Measurements from ENCODE around the gene NRG2.

The NRG2 gene

DNA sequence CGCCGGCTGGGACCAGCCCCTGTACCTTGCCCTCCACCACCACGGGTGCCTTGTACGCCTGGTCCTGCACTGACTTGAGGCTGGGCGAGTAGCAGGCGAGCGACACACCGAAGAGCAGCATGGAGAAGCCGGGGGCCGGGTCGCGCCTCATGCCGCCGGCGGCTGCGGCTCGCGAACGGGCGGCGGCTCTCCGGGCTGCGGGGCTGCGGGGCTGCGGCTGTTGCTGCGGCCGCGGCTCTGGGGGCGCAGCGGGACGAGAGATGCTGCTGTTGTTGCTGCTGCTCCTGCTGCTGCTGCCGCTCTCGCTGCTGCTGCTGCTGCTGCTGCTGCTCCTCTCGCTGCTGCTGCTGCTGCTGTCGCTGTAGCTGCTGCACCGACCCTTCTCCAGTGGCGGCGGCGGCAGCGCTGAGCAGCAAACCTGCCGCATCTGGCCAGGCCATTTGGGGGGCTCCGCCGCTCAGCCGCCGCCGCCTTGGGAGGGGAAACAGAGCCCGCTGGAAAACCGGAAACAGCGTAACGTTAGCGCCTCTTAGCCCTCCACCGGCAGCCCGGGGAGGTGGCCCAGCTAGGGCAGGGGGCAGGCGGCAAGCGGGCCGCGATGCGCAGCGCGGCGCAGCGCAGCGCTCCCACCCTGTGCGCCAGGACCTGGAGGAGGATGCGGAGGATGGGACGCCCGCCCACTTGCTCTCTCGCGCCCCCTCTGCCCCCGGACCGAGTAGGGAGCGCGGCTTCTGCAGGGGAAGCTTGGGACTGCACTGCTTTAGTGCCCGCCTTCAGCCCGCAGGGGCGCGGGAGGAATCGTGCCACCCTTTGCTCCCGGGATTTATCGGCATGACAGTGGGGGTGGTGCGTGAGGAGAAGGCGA, at the start of gene NRG2:
Gene NRG2 (minus strand): TSS at position 657 of the 865 bp plus-strand sequence.
- peak; percentile 71 for DNase-seq (ENCODE audit: low spot score)

DNA sequence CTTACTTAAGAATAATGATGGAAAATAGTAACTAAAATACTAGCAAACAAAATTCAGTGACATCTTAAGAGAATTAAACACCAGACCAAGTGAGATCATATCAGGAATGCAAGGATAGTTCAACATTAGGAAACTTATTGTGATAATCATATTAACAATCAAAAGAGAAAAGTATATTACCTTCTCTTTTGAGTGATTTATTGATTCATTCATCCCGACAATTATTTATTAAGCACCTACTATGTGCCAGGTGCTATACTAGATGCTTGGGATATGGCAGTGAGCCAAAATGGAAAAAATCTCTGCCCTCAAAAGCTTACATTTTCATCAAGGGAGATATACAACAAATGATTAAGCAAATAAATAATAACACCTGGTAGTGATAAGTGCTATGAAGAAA, 47.2 kb upstream of the NRG2 start:
- no peak for DNase-seq (ENCODE audit: low spot score)

DNA sequence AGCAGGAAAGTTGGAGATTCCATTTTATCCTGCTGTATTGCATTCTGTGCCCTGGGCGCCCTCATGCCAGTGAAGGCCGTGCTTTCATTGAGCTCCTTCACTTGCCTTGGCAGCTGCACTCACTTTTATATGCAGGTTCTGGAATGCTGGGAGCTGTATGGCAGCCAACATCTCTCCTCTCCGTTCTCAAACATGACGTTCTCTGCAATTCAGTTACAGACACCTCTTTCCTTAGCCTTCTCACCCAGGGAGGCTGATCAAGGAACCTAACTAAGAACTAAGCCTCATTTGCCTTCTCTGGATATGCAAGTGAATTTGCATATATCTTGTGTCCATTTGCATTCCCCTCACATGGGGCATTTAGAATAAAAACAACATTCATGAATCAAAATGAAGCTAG, 41.4 kb upstream of the NRG2 start:
- DNase-seq (ENCODE audit: low spot score), result no peak

DNA sequence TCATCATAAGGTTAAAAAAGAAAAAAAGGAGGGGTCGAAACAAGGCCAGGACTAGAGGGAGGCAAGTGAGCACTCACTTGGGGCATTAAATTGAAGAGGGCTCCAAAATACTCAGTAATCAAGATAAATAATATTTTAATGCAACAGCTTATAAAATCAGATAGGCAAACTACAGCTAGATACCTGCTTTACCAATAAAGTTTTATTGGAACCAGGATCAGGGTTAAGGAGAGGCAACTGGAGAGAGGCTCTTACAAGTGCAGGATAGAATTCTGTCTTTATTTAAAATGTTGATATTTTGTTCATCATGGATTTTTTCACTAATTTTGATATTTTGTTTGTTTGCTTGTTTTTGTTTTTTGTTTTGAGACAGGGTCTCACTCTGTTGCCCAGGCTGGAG, 40.6 kb upstream of the NRG2 start:
- DNase-seq (ENCODE audit: low spot score), result no peak

DNA sequence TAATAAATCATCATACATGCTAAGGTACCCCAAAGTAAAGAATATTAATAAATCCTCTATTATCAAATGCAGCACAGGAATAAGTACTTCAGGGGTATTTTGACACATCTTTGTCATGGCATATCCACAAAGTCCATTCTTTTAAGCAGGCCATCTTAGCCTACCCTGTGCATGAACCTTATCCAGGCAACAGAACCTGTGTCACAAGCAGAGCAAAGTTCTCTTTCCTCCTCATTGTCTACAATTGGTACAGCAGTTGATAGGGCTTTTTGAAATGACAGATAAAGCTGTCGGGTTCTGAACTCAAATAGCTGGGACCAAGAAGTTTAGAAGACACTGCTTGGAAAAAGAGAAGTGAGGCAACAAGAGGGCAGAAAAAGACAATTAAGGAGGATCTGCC, 40.0 kb upstream of the NRG2 start:
- DNase-seq (ENCODE audit: low spot score), result no peak

DNA sequence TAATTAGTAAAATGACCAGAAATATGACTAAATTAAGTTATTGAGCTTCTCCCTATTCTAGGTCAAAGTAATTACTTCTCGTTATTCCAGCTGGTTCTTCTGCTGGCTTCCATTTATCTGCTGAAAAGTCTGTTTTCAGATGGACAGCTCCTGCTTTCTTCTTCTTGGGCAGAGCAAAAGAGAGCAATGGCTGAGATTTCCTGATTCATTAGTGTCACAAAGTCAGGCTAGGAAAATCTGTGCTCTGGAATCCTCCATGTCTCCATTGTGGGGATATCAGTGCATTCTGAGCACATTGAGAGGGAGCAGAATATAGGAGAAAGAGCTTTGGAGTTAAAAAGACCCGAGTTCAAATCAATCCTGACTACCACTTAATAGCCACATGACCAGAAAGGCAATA, 33.7 kb upstream of the NRG2 start:
- DNase-seq (ENCODE audit: low spot score), result no peak

DNA sequence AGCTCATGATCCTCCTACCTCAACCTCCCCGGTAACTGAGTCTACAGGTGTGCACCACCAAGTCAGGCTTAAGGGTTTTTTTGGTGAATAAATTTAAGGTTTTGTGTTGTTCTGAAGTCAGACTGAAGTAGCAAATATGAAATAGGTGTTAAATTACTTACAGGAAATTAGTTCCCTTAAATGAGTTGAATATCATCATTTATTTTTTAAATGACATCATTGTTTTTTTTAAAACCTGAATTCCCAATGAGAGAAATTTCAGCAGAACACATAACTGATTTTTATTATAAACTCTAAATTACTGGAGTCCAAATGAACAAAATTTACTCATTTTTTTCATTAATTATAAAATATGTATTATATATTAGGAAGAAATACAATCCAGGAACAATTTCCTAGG, 33.0 kb upstream of the NRG2 start:
- no peak for DNase-seq (ENCODE audit: low spot score)

DNA sequence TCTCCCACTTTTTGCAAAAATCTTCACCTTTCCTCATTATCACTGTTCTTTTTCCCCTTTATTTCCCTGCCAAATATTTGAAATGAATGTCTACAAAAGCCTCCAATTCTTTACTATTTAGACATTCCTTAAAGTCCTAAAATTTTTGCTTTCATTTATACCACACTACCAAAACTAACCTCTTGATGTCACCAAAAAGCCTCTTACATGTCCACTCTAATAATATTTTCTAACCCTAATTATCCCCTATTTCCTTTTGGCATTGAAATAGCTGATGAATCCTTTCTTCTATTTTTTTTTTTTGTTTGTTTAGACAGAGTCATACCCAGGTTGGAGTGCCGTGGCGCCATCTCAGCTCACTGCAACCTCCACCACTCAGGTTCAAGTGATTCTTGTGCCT, 32.3 kb upstream of the NRG2 start:
- DNase-seq (ENCODE audit: low spot score), result peak; percentile 58

DNA sequence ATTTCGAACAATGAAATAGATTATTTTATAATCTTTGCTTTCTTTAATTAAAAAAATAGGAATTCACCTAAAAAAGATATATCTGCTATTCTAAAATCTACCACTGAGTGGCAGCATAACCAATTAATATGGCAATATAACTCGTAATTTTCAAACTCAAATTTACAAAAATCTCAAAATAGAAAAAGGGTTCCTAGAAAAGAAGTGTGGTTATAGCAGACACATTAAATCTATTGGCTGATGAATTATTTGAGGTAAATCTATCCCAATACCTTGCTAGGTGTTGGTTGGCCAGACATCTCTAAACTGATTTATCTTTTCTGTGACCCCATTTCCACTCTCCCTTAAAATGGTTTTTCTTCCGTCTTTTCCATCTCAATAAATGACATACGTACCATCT, 30.2 kb upstream of the NRG2 start:
- DNase-seq (ENCODE audit: low spot score), result no peak

DNA sequence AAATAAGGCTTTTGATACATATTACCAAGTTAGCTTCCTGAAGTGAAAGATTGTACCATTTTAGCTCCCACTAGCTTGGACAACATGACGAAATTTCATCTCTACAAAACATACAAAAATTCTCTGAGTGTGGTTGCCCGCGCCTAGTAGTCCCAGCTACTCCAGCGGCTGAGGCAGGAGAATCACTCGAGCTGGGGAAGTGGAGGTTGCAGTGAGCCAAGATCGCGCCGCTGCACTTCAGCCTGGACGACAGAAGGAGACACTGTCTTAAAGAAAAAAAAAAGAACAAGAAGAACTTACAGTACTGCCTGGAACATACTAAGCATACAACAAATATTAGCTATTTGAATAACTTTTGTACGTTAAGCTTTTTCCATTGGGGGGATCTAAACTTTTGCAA, 29.7 kb upstream of the NRG2 start:
- no peak for DNase-seq (ENCODE audit: low spot score)

DNA sequence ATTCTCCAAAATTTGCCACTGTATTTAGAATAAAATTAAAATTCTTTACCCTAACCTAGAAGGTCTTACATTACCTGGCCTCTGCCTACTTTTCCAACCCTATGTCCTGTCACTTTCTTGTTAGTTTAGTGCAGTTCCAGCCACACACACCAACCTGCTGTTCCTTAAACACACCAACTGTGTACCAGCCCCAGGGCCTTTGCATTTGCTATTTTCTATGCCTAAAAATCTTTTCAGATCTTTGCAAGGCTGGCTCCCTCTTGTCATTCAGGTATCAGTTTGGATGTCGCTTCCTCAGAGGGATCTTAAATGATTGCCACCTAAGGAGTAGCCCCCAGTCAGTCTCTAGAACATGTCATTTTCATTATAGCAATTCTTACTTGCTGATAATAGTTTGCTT, 17.7 kb upstream of the NRG2 start:
- no peak for DNase-seq (ENCODE audit: low spot score)

DNA sequence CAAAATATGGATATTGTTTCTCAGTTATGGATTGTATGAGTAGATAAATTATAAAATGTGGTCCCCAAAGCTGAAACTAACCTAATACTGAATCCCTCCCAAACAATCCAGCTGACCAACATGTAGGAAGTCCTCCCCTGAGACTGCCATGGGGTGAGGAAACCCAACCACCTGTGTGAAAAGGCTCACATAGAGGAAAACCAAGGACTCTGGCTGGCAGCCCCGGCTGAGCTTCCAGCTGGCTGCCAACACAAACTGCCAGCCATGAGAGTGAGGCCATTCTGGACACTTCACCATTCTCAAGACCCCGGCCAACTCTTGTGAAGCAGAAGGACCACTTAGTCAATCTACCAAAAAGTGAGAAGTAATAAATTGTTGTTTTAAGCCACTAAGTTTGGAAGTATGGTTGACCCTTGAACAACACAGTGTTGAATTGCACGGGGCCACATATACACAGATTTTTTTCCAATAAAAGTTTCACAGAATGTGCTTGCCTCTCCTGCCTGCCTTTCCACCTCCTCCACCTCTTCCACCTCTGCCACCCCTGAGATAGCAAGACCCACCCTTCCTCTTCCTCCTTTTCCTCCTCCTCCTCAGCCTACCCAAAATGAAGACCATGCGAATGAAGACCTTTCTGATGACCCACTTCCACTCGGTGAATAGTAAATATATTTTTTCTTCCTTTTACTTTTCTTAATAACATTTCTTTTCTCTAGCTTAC, 15.3 kb upstream of the NRG2 start:
- DNase-seq (ENCODE audit: low spot score), result no peak

DNA sequence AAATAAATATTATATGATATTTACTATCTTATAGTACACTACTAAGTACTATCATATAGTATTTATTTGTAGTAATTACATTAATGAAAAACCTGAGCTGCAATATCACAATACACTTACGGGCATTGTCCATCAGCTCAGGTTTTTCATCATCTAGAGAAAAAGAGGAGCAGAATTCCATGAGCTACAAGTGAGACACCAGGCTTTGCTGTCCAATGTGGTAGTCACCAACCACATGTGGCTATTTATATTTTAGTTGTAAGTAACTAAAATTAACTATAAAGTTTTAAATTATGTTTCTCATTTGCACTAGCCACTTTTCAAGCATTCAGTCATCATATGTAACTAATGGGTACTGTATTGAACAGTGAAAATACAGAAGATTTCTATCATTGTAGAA, 13.8 kb upstream of the NRG2 start:
- no peak for DNase-seq (ENCODE audit: low spot score)

DNA sequence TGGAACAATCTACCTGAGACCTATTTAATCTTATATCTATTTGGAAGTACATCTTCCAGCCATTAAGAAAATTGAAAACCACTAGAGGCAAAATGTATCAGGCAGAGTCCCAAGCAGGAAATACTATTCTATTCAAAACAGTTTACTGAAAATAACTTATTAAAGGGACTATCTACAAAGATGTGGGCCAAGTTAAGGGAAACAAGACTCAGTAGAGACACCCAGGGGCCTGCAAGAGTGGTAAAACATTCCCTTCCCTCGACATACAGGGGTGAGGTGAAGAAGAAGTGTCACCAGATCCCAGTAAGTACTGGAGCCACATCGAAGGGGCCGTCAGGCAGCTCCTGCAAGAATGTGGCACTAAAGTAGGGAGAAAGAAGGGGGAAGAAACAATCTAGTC, 12.1 kb upstream of the NRG2 start:
- no peak for DNase-seq (ENCODE audit: low spot score)

DNA sequence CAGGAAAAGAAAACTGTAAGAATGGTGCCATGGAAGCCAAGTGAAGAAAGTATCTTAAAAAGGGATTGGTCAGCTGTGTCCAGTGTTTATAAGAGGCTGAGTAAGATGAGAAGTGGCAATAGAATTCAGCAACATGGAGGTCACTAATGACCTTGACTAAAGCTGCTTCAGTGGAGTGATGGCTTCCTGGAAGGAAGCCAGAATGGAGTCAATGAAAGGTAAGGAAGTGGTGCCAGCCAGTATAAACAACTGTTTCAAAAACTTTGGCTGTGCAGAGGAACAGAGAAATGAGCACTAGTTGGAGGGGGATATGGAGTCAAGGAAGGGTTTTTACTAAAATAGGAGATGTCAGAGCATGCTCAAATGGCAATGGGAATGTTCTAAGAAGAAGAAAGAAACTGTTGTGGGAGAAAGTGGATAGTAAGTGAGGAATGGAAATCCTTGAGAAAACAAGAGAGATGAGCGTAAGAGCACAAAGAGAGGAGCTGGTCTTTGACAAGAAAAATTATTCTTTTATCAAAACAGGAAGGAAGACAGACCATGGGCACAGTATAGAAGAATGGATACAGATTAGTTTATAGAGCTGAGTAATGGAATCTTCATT, 11.1 kb upstream of the NRG2 start:
- no peak for DNase-seq (ENCODE audit: low spot score)

DNA sequence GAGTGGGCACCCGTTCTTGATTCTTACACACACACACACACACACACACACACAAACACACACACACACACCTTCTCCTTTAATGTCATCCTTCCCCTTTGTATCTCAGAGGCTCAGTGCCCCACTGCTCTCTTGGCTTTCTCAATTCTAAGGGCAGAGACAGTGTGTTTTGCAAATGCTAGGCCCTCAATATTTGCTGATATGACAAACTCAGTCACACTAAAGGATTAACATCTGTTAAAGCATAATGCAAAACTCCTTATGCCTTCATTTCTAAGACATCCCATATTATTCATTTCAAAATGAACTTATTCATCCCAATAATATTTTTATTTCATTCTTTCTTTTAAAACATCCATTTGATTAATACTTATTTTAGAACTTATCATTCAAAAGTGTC, 8.9 kb upstream of the NRG2 start:
- no peak for DNase-seq (ENCODE audit: low spot score)

DNA sequence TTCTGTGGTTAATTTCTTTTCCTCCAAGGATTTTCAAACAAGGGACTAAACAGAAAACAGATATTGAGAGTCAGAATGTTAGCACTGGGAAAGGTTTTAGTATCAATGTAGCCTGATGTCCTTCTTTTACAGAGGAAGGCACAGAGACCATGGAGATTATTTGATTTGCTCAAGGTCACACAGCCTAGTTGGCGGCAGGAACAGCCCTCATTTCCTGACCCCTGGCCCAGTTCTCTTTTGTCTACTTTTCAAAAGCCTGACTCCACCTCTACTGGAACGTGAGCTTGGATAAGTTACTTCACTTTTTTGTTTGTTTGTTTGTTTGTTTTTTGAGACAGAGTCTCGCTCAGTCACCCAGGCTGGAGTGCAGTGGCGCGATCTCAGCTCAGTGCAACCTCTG, 6.6 kb upstream of the NRG2 start:
- no peak for DNase-seq (ENCODE audit: low spot score)

DNA sequence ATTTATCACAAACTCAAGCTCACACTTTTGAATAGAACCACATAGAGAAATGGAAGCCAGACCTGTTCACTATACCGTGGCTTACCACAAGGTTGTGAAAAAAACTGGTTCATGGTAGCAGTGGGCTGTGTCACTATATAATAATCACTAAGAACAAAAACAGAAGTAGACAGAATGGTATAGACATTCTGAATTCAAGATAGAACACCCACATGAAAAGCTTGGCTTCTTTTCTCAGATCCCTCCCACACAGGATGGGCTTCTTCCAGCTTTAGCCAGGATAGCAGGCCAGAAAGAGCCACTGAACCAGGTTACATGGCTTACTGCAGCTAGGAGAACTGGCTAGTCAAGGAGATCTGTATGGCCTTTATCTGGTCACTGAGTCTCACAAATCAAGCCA, 6.1 kb upstream of the NRG2 start:
- DNase-seq (ENCODE audit: low spot score), result no peak

DNA sequence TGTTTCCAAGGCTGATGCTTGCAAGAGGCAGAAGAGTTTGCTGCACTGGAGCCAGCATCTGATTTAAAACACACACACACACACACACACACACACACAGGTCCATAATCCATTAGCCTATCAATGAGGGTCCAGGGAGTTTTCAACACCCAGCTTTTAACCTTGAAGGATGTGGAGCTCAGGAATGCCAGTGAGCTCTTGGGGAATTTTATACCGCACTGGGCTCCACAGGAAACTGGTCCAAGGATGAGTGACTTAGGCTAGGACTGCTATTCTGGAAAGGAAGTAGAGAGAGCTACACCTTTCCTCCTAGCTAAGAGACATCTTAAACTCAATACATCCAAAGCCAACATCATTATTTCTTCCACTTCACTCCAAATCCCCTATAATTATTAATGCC, 942 bp upstream of the NRG2 start:
- no peak for DNase-seq (ENCODE audit: low spot score)

DNA sequence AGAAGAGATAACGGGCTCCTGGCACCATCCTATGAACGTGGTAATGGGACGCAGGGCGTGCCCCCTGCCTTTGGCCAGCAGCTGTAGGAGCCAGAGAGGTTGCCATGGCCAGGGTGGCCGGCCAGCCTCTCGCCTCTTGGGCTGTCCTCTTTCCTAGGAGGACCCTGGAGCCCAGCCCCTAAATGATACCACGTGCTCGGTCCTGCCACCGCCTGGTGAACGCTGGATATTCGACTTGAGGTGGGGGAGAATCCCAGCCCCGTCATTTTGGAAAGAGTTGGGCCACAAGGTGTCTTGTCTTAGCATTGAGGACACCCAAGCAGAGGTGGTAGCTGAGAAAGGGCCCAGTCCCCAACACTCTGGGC, 391 bp upstream of the NRG2 start:
- DNase-seq (ENCODE audit: low spot score), result peak; percentile 64

DNA sequence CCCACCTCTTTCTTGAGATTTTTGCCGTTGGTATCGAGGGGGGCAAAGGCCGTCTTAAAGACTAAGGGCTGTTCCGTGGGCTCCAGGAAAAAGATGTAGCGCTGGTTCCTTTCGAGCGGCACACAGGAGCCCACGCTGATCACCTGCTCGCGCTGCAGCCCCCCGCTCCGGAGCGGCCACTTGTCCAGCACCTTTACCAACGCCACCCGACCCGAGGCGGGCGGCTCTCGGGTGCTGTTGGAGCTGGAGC, 781 bp downstream of the NRG2 start:
- DNase-seq (ENCODE audit: low spot score), result no peak

DNA sequence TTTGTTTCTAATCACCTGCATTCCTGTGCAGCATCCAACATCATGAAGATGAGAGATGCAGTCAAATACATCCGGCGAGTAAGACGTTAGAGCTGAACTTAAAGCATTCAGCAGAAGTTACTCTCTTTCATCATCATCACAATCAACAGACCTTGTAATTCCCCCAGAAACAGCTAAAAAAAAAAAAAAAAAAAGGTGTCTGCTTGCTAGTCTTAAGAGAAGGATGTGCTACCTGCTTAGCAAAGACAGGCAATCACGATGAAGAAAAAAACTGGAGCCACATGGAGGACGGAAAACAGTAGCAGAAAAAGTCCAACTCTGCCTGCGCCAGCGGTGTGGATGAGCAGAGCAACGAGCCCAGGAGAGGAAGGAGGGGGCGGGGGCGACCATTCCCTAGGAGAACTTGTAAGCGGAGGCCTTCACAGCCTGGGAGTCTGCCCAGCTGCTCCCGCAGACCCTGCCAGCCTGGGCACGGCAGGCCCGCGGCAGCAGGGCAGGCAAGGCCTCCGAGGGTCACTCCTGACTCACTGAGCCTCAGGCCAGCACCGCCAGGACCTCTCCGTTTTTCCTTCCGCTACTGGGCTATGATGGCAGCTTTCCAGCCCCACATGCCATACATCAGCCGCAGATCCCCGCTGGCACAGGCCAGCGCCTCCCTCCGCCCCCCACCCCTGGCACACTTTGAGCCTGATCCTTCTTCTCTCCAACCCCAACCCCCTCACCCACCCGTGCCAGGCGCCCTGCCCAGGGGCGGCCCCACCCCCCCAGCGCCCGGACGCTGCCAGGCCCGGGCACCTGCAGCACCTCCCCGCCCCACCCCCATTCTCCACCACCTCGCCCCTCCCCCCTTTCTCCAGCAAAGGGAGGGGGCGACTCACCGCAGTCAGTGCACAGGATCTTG, 1.4 kb downstream of the NRG2 start:
- DNase-seq (ENCODE audit: low spot score), result peak; percentile 70

DNA sequence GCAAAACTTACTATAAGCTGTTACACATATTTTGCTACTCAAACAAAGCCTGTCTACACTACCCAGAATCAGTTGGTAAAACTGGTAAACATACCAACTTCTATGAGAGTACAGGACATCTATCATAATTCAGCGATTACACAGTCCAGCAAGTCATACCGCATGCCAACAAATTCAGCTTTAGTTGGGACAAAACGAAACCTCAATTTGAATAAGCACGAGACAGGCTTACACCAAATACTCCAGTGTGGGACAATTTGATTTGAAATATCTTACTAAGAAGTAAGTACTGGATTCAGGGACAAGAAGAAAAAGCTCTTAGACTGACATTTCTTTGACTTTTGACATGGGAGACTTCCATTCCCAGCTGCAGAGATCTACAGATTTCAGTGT, 2.0 kb downstream of the NRG2 start:
- DNase-seq (ENCODE audit: low spot score), result no peak
